Endothelial cell of umbilical vein (primary cell): Measurements from ENCODE around the gene LRRC61. TPM values are rescaled to one million over a fixed set of nuclear protein-coding genes. Genes with fewer than 3 reads are reported as not detected.
"Not testable (repeated sequence)": the region's sequence is repeated elsewhere in the genome, so short reads cannot be mapped to it uniquely, and the experiment has no call there.

Experiments used
- BruUV-seq: library from RNA; stranded (reverse); fragments of 400-500 nt; replicated peaks from 2 replicates; lab custom pipeline; 2021; lab: Mats Ljungman, UMichigan
- CTCF ChIA-PET: fragments of 300-600, 350-600 bp; sonication (Branson Sonifier 250); formaldehyde crosslinking; loops from one replicate; lab custom pipeline; 2021; ENCODE audit warnings: antibody characterized with exemption, inconsistent platforms; lab: Charles Lee
- POLR2A ChIA-PET: fragments of 300-600, 350-600 bp; sonication (Branson Sonifier 250); formaldehyde crosslinking; loops from one replicate; lab custom pipeline; 2021; ENCODE audit warnings: antibody characterized with exemption, inconsistent platforms; lab: Charles Lee
- DNase-seq: peaks from one replicate; pipeline ENCODE4 v3.0.0-alpha.2; 2011; ENCODE audit warnings: low read depth, low spot score
- FAIRE-seq: peaks from 2 replicates; lab custom pipeline; 2011; peaks lifted over from hg19 to GRCh38; lab: Jason Lieb, UNC
- H2AFZ ChIP-seq: 2 replicates; pipeline ENCODE4 v1.6.0; 2012; ENCODE audit warnings: low read depth, low read length, control low read depth, inconsistent platforms
- H3K27ac ChIP-seq: 2 replicates; pipeline ENCODE4 v1.5.1; 2011; ENCODE audit warnings: low read depth, mild to moderate bottlenecking, control low read depth, low read length, moderate library complexity; ENCODE audit not compliant: insufficient read depth
- H3K27me3 ChIP-seq, 2 experiments: 2 replicates each; pipeline versions ENCODE4 v1.6.0 to v1.6.1; 2011; ENCODE audit warnings: low read length in 2 of 2, mixed read lengths in 1 of 2; ENCODE audit not compliant: control insufficient read depth in 2 of 2, insufficient read depth in 2 of 2
- H3K36me3 ChIP-seq, 2 experiments: 2 replicates in 1 of 2; 3 replicates in 1 of 2; pipeline ENCODE4 v1.5.1; 2011; ENCODE audit warnings: low read length in 2 of 2, mild to moderate bottlenecking in 1 of 2, moderate library complexity in 1 of 2; ENCODE audit not compliant: control insufficient read depth in 2 of 2, insufficient read depth in 2 of 2; ENCODE audit errors: extremely low read depth in 1 of 2
- H3K4me1 ChIP-seq: 3 replicates; pipeline ENCODE4 v1.5.1; 2011; ENCODE audit warnings: mild to moderate bottlenecking, low read length; ENCODE audit not compliant: control insufficient read depth, insufficient read depth; ENCODE audit errors: extremely low read depth
- H3K4me2 ChIP-seq: 2 replicates; pipeline ENCODE4 v1.6.1; 2011; ENCODE audit warnings: low read length, control low read depth, mixed read lengths; ENCODE audit not compliant: insufficient read depth
- H3K4me3 ChIP-seq, 3 experiments: fragments of 200-600 bp in 1 of 3; sonication (generic), shearing (Covaris generic) in 1 of 3; replicated peaks in 1 of 3; 2 replicates each; pipeline ENCODE4 v1.5.1; 2011 to 2016; ENCODE audit warnings: control low read depth in 3 of 3, low read length in 3 of 3, mild to moderate bottlenecking in 2 of 3, inconsistent platforms in 1 of 3, low read depth in 1 of 3, moderate library complexity in 1 of 3; ENCODE audit not compliant: insufficient read depth in 1 of 3
- H3K79me2 ChIP-seq: 2 replicates; pipeline ENCODE4 v1.6.0; 2012; ENCODE audit warnings: low read length, inconsistent platforms; ENCODE audit not compliant: control insufficient read depth, insufficient read depth
- H3K9ac ChIP-seq: replicated peaks from 2 replicates; pipeline ENCODE3; 2011; ENCODE audit warnings: low read length, control low read depth; ENCODE audit not compliant: insufficient read depth; ENCODE audit errors: extremely low read depth
- H3K9me1 ChIP-seq: replicated peaks from 3 replicates; pipeline ENCODE4 v1.6.0; 2011; ENCODE audit warnings: mild to moderate bottlenecking, low read length; ENCODE audit not compliant: control insufficient read depth, insufficient read depth; ENCODE audit errors: extremely low read depth
- H3K9me3 ChIP-seq: replicated peaks from 2 replicates; pipeline ENCODE4 v1.5.1; 2012; ENCODE audit warnings: low read length, inconsistent platforms; ENCODE audit not compliant: control insufficient read depth, insufficient read depth
- H4K20me1 ChIP-seq: replicated peaks from 2 replicates; pipeline ENCODE3; 2011; ENCODE audit warnings: mild to moderate bottlenecking, low read length; ENCODE audit not compliant: control insufficient read depth, insufficient read depth; ENCODE audit errors: extremely low read depth
- dilution Hi-C: fragments of 300-500 bp; cut with MboI; formaldehyde crosslinking; loops from one replicate; pipeline ENCODE4 v1.15.0; 2019; ENCODE audit warnings: low sequenced_read_pairs; ENCODE audit not compliant: extremely low pct_ligation_motif_present
- intact Hi-C: fragments of 100-400 bp; cut with micrococcal nuclease; formaldehyde crosslinking; loops from one replicate; pipeline ENCODE4 v1.10.0; 2022
- polyA plus RNA-seq, 4 experiments: library from polyadenylated mRNA; depleted of rRNA in 3 of 4; stranded (reverse) in 3 of 4; unstranded in 1 of 4; fragments of >200 nt; gene quantifications; 2 replicates each; pipeline versions ENCODE4 v1.2.1 to v1.2.3, GENCODE V29; 2011 to 2012; ENCODE audit warnings: missing spikeins in 1 of 4
- total RNA-seq: library from RNA; stranded (reverse); gene quantifications from 2 replicates; pipeline ENCODE4 v1.2.3, GENCODE V29; 2021

The LRRC61 gene
- total and polyA plus RNA-seq, 2 donors (not counting 3 experiments of a cell fraction or from before 2014, with no cell fraction given) = 0.72 TPM; not detected in 1

GRCh38 chr7:150297978-150298377 lies 25.2 kb upstream of the LRRC61 start:
- H2AFZ ChIP-seq, H3K9me3 ChIP-seq, CTCF ChIA-PET, H3K9ac ChIP-seq, H3K4me2 ChIP-seq, H3K27me3 ChIP-seq, POLR2A ChIA-PET, H3K79me2 ChIP-seq, H3K4me1 ChIP-seq, H3K9me1 ChIP-seq, BruUV-seq, H3K36me3 ChIP-seq, dilution Hi-C loops, intact Hi-C loops, H3K4me3 ChIP-seq, FAIRE-seq, DNase-seq, H4K20me1 ChIP-seq, H3K27ac ChIP-seq: not testable (repeated sequence)

- DNase-seq, FAIRE-seq, POLR2A ChIA-PET: not testable (repeated sequence)
These were observed 20.2 kb upstream of the LRRC61 start for GRCh38 chr7:150302908-150303310.

DNA sequence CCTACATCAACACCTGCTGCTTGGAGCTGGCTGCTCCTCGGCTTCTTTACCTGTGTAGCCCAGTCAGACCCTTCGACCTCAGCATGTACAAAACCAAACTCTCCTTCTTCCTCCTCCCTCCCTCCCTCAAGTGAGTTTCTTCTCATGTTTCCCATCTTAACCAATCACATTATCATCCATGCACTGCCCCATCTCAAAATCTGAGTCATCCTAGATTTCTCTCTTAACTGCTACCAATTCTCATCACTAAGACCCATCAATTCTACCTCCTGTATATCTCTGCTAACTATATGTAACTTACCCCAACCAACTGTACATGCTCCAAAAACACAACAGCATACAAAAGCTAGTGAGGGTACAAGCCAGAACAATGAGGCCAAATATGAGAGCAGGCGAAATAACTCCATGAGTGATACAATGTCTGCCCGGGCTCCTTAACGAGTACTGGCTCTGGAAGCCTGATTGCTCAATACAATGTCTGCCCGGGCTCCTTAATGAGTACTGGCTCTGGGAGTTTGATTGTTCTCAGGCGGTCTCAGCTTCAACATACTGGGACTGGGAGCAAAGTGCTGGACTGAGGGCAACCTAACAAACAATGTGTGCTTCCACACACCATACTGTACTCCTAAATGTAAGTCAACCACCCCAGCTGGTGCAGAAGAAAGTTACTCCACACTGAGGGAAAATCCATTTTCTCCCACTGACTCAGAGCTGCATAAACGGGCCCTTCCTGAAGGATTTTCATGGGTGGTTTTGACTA lies 18.5 kb upstream of the LRRC61 start:
- dilution Hi-C loops, CTCF ChIA-PET, H3K9ac ChIP-seq, H3K79me2 ChIP-seq, H3K4me2 ChIP-seq, H3K27me3 ChIP-seq, H3K4me3 ChIP-seq, BruUV-seq, H4K20me1 ChIP-seq, H3K36me3 ChIP-seq, FAIRE-seq, H3K27ac ChIP-seq, POLR2A ChIA-PET, H3K4me1 ChIP-seq, DNase-seq, intact Hi-C loops, H2AFZ ChIP-seq, H3K9me1 ChIP-seq, H3K9me3 ChIP-seq: not testable (repeated sequence)

More at GRCh38 chr7:150302908-150303310, 20.2 kb upstream of the LRRC61 start:
- BruUV-seq, H3K27me3 ChIP-seq, CTCF ChIA-PET, H3K9me1 ChIP-seq, H3K79me2 ChIP-seq, H3K9ac ChIP-seq, intact Hi-C loops, H4K20me1 ChIP-seq, dilution Hi-C loops, H3K27ac ChIP-seq, H3K4me2 ChIP-seq, H2AFZ ChIP-seq, H3K36me3 ChIP-seq, H3K4me3 ChIP-seq, H3K4me1 ChIP-seq, H3K9me3 ChIP-seq: not testable (repeated sequence)

GRCh38 chr7:150305259-150305902 lies 17.8 kb upstream of the LRRC61 start:
- H3K9me3 ChIP-seq, H3K27me3 ChIP-seq, H2AFZ ChIP-seq, H3K4me1 ChIP-seq, H4K20me1 ChIP-seq, H3K4me3 ChIP-seq, H3K9me1 ChIP-seq, BruUV-seq, CTCF ChIA-PET, DNase-seq, H3K4me2 ChIP-seq, intact Hi-C loops, POLR2A ChIA-PET, FAIRE-seq, dilution Hi-C loops, H3K79me2 ChIP-seq, H3K27ac ChIP-seq, H3K9ac ChIP-seq, H3K36me3 ChIP-seq: not testable (repeated sequence)
